ENCODE results near the gene EYA2.

DNA sequence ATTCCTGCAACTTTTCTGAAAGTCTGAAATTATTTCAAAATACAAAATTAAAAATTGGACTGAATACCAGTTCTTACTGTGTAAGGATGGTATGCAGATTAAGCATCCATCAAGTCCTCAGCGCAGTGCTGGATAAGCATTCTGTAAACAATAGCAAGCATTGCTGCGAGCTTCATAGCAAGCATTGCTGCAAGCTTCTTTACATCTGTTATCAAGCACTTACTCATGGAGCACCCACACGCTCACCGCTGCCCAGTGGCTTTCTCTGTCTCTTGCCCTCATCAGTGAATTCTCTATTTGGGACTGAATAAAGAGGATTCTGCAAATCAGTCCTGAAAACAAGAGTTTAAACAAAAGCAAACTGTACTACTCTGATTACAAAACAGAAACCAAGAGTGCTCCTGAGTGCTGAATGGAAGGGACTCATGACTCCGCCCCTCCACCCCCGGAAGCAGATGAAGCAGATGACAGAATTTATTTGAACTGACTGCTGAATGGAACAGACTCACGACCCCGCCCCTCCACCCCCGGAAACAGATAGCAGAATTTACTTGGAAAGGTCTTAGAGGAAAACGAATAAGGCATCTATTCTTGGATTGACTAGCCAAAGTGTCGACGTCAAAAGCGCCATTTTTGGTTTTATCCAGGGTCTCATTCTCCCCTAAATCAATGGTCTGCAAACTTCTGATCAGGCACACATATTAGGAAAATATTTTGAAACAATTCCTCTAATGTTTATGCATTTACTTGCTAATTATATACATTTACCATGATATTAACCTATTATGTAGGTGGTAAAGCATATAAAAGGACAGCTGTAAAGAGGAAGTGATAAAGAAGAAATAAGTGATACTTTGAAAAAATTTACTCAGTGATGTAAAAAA is 22.1 kb upstream of the EYA2 start:
- TF ChIP-seq CTCF (IDR thresholded peaks at IDR 0.05) (no peak), EZH2 (IDR thresholded peaks at IDR 0.05; ENCODE audit: borderline replicate concordance, insufficient read depth, low read depth, low read length, poor library complexity, severe bottlenecking) (no peak)

Data from B cell (primary cell).